Osteocyte (in vitro differentiated cells): Measurements from ENCODE around the gene DDHD1. TPM values are rescaled to one million over a fixed set of nuclear protein-coding genes. Genes with fewer than 3 reads are reported as not detected.
A peak's percentile ranks its signal among the peaks of the same experiment; 100 is the strongest.

ENCODE experiments used
- DNase-seq: peaks from one replicate; pipeline ENCODE4 v3.0.0; 2021; ENCODE audit warnings: mixed read lengths; ENCODE audit not compliant: unreplicated experiment; ENCODE audit errors: extremely low spot score
- H3K27ac Mint-ChIP-seq: one replicate; pipeline ENCODE4 v1.8.0; 2021; ENCODE audit warnings: mild to moderate bottlenecking, mixed read lengths; ENCODE audit not compliant: unreplicated experiment
- H3K27me3 Mint-ChIP-seq: one replicate; pipeline ENCODE4 v1.8.0; 2021; ENCODE audit warnings: mixed read lengths; ENCODE audit not compliant: unreplicated experiment
- H3K36me3 Mint-ChIP-seq: one replicate; pipeline ENCODE4 v1.8.0; 2021; ENCODE audit warnings: mixed read lengths; ENCODE audit not compliant: unreplicated experiment
- H3K4me1 Mint-ChIP-seq: one replicate; pipeline ENCODE4 v1.8.0; 2021; ENCODE audit warnings: mixed read lengths; ENCODE audit not compliant: unreplicated experiment
- H3K4me3 Mint-ChIP-seq: one replicate; pipeline ENCODE4 v1.8.0; 2021; ENCODE audit warnings: mild to moderate bottlenecking, moderate library complexity, mixed read lengths; ENCODE audit not compliant: unreplicated experiment
- H3K9me3 Mint-ChIP-seq: one replicate; pipeline ENCODE4 v1.8.0; 2021; ENCODE audit warnings: mixed read lengths; ENCODE audit not compliant: unreplicated experiment
- CTCF ChIP-seq: fragments of 200-600 bp; sonication (generic); IDR thresholded peaks from 2 replicates; pipeline ENCODE4 v1.5.0; 2021; ENCODE audit warnings: antibody characterized with exemption, mild to moderate bottlenecking, moderate library complexity
- total RNA-seq: library from RNA; stranded (reverse); gene quantifications from 2 replicates; pipeline ENCODE4 v1.2.1, GENCODE V29; 2021

DDHD1 gene
- total RNA-seq, 1 donor from 2014 or later: 21.1 TPM

DNA sequence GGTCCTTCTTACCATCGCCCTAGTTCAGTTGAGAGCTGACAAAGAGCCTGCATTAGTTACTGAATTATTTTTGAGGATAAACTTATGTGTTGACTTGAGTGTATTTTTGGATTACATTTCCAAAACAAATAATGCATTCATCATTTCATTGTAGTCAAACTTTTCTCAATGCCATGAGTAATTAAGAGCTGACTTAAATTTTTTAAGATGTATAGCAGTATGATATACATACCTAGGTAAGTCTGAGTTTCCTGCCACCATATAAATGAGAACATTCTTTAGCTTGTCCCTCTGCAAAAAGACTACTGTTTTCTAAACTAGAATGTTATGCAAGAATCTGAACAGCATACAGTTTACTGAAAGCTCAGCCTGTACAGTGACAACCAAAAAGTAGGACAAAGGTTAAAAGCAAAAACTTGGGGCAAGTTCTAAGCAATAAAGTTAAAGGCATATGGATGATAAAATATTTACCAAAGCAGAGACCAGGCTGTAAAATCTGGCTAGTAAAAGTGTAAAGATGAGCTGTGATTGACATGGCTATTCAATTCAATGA, 120.2 kb downstream of the DDHD1 start:
- H3K4me3 Mint-ChIP-seq: no peak overlapping the region
- no peak for TF ChIP-seq CTCF
- no peaks in the 10 kb centered on the region for H3K27me3 Mint-ChIP-seq
- peak overlapping the region; percentile 23 for H3K27ac Mint-ChIP-seq
- H3K9me3 Mint-ChIP-seq: no peaks in the 10 kb centered on the region
- H3K4me1 Mint-ChIP-seq: peaks cover 40% of the 10 kb centered on the region
- DNase-seq: no peak
- peaks cover 9% of the 10 kb centered on the region for H3K36me3 Mint-ChIP-seq

DNA sequence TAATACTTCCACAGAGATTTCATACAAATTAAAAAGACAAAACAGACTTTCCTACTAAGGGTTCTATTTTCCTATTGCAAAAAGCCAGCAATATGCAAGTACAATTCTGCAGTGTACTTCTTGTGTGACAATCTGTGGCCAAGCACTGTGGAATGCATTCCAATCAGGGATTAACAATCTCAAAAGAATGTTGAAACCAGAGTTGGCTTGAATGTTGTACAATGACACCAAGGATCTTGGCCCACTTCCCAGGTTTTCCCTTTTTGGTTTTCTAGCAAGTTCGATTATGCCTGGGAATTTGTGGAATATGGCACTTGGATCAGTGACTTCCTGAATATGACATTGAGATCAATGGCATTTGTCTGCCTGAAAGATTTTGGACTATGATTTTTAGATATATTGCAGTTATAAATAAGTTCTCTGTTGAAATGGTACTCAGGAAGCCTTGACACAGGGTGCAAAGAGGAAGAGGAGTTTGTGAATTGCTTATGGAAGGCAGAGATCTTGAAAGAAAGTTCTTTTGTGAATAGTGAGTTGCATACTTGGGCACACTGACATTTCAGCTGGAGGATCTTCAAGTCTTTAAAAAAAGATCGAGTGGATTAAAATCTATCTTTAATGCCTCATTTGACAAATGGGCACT, 120.8 kb downstream of the DDHD1 start:
- no peak overlapping the region for H3K4me3 Mint-ChIP-seq
- H3K27me3 Mint-ChIP-seq: no peaks in the 10 kb centered on the region
- no peak for TF ChIP-seq CTCF
- no peak for DNase-seq
- H3K36me3 Mint-ChIP-seq: peaks cover 3% of the 10 kb centered on the region
- no peaks in the 10 kb centered on the region for H3K9me3 Mint-ChIP-seq
- H3K27ac Mint-ChIP-seq: peak overlapping the region; percentile 51
- peaks cover 40% of the 10 kb centered on the region for H3K4me1 Mint-ChIP-seq

DNA sequence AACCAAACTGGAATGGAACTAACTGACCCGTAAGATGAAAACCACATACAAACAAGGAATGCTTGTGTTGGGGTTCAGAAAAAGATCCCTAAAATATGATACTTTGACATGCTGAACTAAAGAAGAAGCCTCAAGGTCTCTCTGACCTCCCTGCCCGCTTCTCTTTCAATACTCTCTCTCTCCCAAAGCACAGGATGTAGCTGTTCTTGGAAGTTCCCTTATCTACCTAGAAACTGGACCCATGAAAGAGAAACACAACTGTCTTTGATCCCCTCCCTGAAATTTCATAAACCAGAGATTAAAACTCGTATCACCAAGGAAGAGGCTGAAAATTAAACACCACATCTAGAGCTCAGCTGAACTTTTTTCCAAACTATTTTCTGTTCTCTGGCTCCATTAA, 125.6 kb downstream of the DDHD1 start:
- DNase-seq: no peak
- TF ChIP-seq CTCF: no peak
- Mint-ChIP-seq H3K4me3 (no peak overlapping the region), H3K27me3 (no peaks in the 10 kb centered on the region), H3K36me3 (no peaks in the 10 kb centered on the region), H3K4me1 (peaks cover 21% of the 10 kb centered on the region), H3K9me3 (no peaks in the 10 kb centered on the region), H3K27ac (no peak overlapping the region)

DNA sequence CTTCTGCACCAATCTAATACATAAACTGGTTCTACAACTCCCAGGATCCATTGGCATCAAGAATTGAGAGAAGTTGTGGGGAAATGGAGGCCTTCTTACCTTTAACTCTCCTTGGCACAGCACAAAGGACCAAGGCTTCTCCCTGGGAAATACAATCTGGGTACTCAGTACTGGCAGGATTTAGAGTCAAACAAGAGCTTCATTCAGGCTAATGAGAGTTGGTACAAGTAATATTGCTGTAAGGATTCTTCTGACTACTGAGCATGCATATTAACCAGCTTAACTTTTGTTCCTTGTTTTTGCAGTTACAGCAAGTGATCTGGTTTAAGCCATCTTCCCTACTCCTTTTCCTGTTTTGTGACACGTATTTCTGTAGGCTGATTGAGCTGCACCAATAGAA, 126.1 kb downstream of the DDHD1 start:
- Mint-ChIP-seq H3K27ac (no peak overlapping the region), H3K27me3 (no peaks in the 10 kb centered on the region)
- DNase-seq: no peak

More for the DNA sequence above, 126.1 kb downstream of the DDHD1 start:
- no peaks in the 10 kb centered on the region for H3K36me3 Mint-ChIP-seq
- no peak for TF ChIP-seq CTCF
- no peaks in the 10 kb centered on the region for H3K9me3 Mint-ChIP-seq
- no peak overlapping the region for H3K4me3 Mint-ChIP-seq
- peaks cover 18% of the 10 kb centered on the region for H3K4me1 Mint-ChIP-seq
